ENCODE results near the gene MAPKBP1.

GRCh38 chr15:41836073-41836472, 61.8 kb downstream of the MAPKBP1 start:
- no peak for TF ChIP-seq CTCF (IDR thresholded peaks at IDR 0.05; ENCODE audit: control extremely low read depth in 1 of 3, insufficient read depth in 1 of 3, low read depth in 1 of 3, low read length in 3 of 3)
- no peak for TF ChIP-seq POLR2AphosphoS5 (IDR thresholded peaks at IDR 0.05; ENCODE audit: low read depth, low read length)
- TF ChIP-seq POU5F1 (IDR thresholded peaks at IDR 0.05; ENCODE audit: low read depth, low read length) = no peak
- no peak for TF ChIP-seq TBP (IDR thresholded peaks at IDR 0.05; ENCODE audit: low read depth, low read length)
- no peak for TF ChIP-seq YY1 (IDR thresholded peaks at IDR 0.05; ENCODE audit: low read depth, low read length)
- TF ChIP-seq EP300 (IDR thresholded peaks at IDR 0.05; ENCODE audit: borderline replicate concordance in 1 of 2, low read depth in 2 of 2, low read length in 2 of 2) = no peak
- TF ChIP-seq SIN3A (conservative IDR thresholded peaks at IDR 0.05 in 1 of 2, IDR thresholded peaks at IDR 0.05 in 1 of 2; ENCODE audit: low read depth in 1 of 2, low read length in 2 of 2) = no peak
- no peak for TF ChIP-seq BRCA1 (IDR thresholded peaks at IDR 0.05; ENCODE audit: low read depth, low read length)
- TF ChIP-seq EZH2 (IDR thresholded peaks at IDR 0.05; ENCODE audit: low read depth, low read length, severe bottlenecking) = no peak
- TF ChIP-seq CHD7 (IDR thresholded peaks at IDR 0.05; ENCODE audit: insufficient replicate concordance, low read length) = no peak
- TF ChIP-seq POLR2A (IDR thresholded peaks at IDR 0.05; ENCODE audit: control extremely low read depth in 1 of 2, low read depth in 2 of 2, low read length in 2 of 2) = no peak

All from H1 (cell line).